Activated CD4-positive, alpha-beta T cell treated with anti-CD3 and anti-CD28 coated beads for 24 hours (primary cell): Measurements from ENCODE around the gene AGAP5.
A peak's percentile ranks its signal among the peaks of the same experiment; 100 is the strongest.
"Not testable (repeated sequence)": the region's sequence is repeated elsewhere in the genome, so short reads cannot be mapped to it uniquely, and the experiment has no call there.

Experiments
- DNase-seq, 2 donors: peaks; one replicate each; pipeline ENCODE4 v3.0.0-alpha.2; 2020; ENCODE audit warnings: low read depth in 2 of 2

Gene AGAP5

DNA sequence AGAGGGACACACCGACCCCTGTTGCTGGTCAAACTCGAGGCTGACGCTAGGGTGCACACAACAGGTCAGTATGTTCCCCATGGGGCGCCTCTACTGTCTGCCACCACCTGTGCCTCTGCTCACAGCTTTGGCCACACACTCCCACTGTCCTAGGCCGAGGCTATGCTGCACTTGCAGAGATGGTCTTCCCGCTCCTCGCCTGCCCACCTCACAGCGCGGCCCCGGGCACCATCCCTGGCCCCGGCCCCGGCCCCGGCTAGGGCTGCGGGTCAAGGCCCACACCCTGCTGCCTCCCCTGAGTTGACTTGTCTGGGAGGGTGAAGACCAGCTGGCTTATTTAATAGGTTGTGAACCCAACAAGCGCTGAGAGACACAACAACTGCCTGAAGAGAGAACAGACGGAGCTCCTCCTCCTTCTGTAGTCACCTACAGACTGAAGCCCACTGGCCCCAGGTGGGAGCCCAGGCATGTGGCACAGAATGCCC, at the start of gene AGAP5:
Gene AGAP5, minus strand, starts transcription at position 435 of the 485 bp plus-strand sequence. Its CDS starts 354 bp downstream, at position 81.
- DNase-seq = not testable (repeated sequence)

DNA sequence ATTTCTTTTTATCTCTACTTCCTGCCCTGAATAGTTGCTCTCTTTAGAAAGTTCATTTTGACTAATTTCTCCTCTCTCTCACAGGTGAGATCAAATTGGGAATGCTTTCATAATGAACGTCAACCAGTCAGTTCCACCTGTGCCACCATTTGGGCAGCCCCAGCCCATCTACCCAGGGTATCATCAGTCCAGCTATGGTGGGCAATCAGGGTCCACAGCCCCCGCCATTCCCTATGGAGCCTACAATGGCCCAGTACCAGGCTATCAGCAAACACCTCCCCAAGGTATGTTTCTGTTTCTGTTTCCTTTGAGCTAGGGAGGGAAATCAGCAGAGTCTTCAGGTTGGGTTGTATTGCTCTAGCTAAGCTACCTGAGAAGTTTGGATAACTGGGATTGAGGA, 48.8 kb upstream of the AGAP5 start:
- DNase-seq = no peak

DNA sequence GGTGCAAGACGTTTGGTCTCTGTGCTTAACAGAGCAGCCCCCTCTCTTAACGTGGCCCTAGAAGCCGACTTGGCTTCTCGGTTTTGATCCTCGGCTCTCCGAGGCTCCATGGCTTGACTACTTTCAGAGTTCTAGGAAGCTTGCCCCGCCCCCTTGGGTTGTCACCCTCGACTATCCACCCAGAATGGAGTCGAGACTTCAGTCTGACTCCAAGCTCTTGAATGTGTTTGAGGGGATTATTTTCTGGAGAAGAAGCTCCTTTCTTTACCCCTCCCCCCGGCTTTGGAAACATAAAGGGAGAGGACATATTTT, 46.7 kb upstream of the AGAP5 start:
- peak; percentile 34 to 56 for DNase-seq

DNA sequence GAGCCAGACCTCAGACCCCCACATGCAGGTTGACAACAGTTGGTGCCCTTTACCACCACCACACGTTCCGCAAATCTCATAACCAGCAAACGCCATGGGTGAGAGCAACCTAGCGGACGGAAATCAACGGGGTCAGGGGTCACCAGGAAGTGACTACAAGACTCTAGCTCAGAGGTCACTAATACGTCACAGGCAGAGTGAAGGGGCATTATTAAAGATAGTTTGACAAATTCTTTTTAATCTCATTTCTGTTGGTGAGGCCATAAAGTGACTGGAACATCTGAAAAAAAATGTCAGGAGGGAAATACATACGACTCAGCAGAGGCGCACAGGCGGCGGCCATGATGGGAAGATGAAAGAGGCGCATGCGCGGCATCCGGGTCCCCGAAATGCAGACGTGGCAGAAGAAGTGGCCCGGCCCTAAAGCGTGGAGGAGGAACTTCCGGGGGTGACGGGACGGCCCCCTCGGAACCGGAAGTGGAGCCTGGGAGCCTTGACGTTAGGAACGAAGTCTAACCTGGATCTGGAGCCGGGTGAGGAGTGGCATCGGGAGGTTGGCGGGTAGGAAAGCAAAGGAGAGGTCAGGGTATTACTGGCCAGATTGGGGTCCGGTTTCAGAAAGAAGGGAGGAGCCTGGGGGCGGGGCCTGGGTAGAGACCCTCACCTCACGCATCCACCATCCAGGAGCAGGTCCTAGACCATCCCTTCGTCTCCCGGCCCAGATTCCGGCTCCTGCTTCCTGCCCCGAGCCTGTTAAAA, 46.2 kb upstream of the AGAP5 start, which contains the start of gene SEC24C:
Gene SEC24C, plus strand, starts transcription at position 468 of the 759 bp plus-strand sequence. CDS start 2,461 bp downstream, outside the sequence.
- DNase-seq = peak; percentile 89 to 93

DNA sequence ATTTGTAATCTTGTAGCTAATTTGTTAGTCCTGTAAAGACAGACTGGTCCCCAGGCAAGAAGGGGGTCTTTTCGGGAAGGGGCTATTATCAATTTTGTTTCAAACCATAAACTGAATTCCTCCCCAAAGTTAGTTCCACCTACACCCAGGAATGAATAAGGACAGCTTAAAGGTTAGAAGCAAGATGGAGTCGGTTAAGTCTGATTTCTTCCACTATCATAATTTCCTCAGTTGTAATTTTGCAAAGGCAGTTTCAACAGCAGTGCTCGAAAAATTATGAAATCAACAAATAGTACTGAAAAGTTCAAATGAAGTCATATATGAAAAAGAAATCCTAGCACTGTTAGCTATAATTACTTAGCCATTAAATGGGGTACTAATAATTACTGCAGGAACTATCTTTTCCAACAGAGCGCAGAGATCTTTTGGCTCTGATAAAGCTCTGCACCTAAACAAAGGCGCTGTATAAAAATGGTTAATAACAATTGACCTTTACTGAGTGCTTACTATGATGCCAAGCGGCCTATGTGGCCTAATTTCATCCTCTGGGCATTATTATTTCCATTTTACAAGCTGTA, 45.5 kb upstream of the AGAP5 start:
- DNase-seq = no peak

DNA sequence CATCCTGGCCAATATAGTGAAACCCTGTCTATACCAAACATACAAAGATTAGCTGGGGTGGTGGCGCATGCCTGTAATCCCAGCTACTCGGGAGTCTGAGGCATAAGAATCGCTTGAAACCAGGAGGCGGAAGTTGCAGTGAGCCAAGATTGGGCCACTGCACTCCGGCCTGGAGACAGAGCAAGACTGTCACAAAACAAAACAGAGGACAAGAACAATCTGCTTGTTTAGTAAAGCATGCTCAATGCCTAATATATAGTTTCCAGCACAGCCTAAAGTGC, 44.5 kb upstream of the AGAP5 start:
- no peak for DNase-seq

DNA sequence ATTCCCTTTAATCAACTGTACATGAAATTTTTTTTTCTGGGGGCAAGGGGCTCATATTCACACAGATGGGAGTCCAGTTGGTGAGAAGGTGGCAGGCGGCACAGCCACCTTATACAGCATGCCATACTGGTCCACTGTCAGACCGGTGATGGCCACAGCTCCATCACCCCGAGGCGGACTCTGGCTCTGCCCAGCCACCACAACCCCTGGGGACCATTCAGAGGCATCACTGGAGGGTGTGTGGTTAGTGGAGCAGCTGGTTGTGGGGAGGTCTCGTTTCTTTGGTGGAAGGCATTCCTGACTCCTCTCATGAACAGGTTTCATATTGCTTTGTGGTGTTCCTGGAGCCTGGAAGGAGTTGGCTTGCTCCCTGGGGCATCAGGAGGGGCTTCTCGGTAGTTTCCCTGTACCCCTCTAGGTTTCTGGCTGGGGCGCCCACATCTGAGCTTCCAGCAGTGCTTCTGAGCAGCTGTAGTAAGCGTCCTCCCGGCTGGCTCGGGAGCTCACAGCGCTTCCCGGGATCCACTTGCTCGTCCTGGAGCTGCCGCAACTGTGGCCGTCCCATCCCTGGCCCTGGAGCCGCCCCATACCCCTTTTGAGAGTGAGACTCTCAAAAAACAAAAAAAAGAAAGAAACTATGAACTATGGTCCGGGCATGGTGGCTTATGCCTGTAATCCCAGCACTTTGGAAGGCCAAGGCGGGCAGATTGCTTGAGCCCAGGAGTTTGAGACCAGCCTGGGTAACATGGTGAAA, 42.8 kb upstream of the AGAP5 start:
- DNase-seq = not testable (repeated sequence)

DNA sequence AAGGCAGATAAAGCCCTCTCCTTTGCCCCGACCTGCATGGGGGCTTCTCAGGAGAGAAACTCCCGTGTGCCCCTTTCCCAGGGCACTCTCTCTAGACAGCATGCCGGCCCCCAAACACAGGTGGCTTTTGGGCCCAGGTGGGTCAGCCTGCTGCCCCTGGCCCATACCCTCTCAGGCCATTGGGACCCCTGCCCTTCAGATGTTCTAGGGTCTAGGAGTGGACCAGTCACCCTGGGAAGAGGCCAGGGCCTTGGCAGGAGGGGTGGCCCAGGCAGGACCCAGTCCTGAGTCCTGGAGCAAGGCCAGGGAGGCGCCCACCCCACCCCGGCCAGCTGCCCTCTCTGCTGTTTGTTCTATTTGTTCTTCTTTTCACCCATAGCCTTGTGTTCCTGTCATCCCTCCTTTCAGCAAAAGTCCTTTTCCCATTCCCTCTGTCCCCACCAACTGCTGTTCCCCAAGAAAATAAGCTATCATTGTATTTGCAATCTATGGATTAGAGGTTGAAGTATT, 36.9 kb upstream of the AGAP5 start:
- no peak for DNase-seq

DNA sequence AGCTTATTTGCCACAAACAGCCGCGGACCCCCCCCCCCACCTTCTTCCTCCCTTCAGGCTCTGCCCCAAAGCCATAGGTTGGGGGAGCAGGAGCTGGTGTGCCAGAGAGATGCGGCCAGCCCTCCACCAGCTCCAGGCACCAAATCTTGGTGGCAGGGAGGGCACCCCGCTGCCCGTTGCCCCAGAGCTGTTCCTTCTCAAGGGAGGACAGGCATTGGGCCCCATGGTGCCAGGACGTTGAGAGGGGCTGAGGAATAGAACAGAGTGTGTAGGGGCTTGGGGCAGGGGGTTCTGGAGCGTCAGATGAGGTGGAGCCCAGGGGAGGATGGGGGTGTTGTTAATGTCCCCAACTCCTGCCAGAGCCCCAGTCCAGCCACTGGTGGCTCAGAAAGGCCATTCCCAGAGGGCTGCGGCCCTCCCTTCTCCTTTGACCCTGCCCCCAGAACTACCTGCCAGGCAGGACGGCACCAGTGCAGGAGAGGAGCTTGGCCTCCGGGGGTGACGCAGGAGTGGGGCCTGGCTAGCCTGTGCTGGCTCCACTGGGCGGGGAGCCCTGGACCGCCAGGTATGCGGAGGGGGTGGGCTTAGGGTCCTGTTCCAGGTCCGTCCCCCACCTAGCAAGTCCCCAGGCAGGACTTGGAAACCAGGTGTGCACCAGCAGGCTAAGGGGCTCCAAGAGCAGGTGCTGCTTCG, 36.3 kb upstream of the AGAP5 start:
- DNase-seq = no peak

DNA sequence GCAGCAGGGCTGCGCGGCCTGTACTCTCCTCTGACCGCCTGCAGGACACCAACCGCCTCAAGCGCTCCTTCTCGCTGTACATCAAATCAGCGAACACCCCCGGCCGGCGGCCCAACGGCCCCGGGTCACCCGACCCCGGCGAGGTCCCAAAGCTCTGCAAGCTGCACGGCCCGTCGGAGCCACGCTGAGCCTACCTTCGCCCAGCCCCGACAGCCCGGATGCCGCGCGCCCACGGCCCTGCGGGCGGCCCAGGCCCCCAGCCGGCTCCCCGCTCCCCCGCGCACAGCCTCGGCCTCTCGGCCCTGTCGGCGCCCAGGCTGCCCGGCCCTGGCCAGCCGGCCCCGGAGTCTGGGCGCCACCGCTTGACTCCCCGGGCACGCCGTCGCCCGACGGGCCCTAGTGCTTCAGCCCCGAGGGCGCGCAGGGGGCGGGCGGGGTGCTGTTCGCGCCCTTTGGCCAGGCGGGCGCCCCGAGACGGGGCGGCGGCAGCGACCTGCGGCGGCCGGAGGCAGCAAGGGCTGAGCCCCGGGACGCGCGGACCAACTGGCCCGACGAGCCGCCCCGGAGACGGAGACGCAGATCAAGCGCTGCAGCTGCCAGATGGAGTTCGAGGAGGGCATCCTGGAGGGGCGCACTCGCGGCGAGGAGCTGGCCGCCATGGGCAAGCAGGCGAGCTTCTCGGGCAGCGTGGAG, 35.2 kb upstream of the AGAP5 start:
- no peak for DNase-seq

DNA sequence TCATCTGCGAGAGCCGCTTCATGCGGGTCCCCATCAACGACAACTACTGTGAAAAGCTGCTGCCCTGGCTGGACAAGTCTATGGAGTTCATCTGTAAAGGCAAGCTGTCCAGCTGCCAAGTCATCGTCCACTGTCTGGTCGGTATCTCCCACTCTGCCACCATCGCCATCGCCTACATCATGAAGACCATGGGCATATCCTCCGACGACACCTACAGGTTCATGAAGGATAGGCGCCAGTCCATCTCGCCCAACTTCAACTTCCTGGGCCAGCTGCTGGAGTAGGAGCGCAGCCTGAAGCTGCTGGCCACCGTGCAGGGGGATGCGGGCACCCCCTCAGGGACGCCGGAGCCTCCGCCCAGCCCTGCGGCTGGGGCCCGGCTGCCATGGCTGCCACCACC, 34.5 kb upstream of the AGAP5 start:
- no peak for DNase-seq

DNA sequence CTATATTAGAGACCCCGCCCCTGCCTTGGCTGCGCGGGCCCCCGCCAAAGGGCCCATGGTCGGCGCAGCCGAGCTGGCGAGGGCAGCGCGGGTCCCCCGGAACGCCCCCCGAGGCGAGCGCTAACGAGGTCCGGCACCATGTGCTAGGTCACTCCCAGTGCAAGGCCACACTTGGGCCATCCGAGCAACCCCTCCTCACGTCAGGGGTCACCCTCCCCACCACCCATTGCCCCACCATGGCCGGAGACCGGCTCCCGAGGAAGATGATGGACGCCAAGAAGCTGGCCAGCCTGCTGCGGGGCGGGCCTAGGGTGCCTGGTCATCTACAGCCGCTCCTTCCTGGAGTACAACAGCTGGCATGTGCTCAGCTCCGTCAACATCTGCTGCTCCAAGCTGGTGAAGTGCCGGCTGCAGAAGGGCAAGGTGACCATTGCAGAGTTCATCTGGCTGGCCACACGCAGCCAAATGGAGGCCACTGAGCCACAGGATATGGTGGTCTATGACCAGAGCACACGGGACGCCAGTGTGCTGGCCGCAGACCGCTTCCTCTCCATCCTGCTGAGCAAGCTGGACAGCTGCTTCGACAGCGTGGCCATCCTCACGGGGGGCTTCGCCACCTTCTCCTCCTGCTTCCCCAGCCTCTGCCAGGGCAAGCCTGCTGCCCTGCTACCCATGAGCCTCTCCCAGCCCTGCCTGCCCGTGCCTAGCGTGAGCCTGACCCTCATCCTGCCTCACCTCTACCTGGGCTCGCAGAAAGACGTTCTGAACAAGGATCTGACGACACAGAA, 33.9 kb upstream of the AGAP5 start:
- DNase-seq = no peak

DNA sequence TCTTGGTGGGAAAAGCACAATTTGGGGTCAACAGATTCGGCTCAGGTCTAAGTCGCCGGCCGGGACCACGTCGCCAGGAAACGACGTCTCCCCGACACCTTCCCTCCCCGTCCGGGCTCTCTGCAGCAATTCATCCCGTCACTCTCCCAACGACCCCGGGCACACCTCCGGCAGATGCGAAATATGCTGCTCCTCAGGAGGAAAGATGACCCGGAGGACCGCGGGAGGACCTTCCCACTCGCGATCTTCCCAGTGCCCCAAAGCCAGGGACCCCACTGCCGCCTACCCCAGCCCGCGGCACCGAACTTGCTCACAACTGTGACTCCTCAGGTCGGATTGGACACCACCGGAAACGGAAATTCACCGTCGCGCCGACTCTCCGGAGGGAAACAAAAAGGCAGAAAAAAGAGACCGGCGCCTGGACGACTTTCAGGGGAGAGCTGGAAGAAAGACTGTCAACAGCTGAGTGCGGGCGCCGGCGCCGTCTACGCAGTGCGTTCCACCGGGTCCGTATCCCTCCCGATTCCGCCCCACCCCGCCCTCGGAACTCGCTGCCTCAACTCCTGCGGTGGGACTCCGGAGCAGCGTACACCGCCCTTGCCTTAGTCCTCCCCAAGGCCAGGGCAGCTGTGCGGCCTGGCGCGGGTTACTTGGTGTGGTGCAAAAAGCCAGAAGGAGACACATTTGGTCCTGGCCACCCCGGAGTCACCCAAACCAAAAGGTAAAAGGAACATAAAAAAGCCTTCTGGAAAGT, 32.4 kb upstream of the AGAP5 start:
- DNase-seq = peak; percentile 88 to 89

DNA sequence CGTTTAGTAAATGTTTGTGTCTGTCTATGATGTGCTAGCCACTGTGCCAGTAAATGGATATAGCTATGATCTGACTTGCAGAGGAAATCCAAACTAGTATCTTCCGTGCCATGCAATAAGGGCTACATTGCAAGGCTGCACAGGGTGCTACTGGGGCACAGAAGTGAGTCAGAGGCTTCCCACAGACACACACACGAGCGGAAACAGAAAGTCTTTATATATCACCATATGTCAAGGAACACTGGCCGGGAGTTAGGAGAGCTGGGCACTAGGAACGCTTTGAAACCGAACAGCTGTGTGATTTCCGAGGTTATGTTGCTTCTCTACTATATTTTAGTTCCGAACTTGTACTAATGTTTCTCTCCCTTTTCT, 31.9 kb upstream of the AGAP5 start:
- peak in 1 of 2 donors; percentile 18 for DNase-seq

DNA sequence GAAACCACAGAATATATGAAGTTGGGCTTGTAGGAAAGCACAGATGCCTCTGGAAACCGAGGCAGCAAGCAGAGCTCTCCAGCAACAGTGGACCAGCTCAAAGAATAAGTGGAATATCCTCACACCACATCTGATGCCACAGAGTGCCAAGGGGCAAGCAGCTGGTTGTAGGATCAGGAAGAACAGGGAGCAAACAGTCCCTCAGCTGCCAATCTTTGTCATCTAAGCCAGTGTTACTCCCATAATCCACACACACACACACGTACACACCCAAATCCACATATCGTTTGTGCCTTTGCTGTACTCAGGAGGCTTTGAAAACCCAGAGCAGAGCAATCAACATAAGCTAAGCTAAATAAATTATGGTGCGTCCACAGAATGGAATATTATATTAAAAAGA, 25.6 kb upstream of the AGAP5 start:
- DNase-seq = no peak

DNA sequence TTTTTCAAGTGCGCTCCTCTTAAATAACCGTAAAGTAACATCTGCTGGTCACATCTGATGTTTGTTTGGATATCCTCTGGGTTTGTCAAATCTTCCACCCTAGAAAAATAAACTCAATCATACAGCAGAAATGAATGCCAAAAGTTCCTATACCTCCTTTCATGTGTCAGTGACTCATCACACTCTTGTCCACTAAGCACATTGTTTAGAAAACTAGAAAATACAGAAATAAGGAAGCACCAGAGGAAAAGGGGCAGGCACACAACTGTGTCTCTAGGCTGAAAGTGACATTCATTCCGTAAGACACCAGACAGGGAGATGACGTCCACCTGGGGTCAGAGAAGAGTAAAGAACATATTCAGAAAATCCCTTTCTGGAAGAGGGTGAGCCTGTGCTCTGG, 22.7 kb upstream of the AGAP5 start:
- not testable (repeated sequence) for DNase-seq

DNA sequence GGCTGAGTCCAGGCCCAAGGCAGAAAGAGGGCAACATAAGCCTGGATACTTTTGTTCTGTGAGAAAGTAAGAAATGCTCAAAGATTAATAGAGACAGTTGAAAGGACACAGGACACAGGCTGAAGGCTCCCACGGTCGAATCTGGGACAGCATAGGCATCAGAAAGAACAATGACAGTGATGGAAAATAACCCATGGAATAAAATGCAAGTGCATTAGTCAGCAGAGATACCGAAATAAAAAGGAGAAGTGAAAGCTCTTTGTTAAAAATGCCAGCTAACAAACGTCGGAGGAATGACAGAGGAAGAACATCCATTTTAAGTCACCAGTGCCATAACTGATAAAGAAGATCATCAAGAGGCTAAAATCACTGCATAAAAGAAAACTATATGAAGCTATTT, 19.6 kb upstream of the AGAP5 start:
- DNase-seq = no peak

DNA sequence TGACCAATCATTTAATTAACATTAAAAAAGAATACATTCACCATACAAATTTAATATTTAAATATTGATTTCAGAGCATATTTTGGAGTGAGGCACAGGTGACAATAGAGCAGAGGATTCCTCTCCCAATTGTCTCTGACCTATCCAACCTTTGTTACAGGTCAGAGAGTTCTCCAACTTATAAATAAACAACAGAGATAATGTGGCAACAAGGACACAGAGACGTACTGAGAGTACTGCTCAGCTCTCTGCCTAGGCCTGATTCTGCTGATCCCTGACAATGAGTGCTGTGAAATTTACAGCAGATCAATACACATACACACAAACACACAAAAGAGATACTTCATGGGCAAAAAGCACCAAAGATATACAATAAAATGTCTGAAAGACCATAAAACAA, 18.3 kb upstream of the AGAP5 start:
- no peak for DNase-seq

DNA sequence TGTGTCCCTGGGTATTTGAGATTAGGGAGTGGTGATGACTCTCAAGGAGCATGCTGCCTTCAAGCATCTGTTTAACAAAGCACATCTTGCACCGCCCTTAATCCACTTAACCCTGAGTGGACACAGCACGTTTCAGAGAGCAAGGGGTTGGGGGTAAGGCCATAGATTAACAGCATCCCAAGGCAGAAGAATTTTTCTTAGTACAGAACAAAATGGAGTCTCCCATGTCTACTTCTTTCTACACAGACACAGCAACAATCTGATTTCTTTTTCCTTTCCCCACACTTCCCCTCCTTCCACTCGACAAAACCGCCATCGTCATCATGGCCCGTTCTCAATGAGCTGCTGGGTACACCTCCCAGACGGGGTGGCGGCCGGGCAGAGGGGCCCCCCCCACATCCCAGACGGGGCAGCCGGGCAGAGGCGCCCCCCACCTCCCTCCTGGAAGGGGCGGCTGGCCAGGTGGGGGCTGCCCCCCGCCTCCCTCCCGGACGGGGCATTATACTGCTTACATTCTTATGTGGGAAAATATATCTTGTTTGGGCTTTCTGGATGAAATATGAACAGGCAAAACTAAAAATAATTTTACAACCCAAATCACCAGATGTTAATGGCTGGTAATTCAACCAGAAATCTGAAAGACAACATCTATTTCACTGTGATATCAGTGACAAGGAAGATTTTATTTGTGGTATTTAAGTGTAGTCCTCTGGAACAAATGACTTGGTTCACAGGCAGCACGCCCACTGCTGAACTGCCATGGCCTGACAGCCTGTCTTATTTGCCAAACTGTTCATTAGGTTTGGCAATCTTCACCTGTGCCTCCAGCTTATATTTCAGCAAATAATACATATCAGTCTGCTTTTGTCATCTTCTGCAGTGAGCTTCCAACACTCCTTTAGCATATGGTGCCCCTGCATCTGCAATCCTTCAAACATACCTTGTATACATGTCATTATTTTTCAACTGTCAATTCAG, 17.6 kb upstream of the AGAP5 start:
- DNase-seq = not testable (repeated sequence)
